HG03521 (cell line): Measurements from ENCODE around the gene ISG20L2.
"Not testable (repeated sequence)": the region's sequence is repeated elsewhere in the genome, so short reads cannot be mapped to it uniquely, and the experiment has no call there.

Experiments
- ATAC-seq: cut with Tn5 transposase; IDR thresholded peaks from one replicate; pipeline ENCODE4 v1.9.1; 2021; ENCODE audit warnings: mild to moderate bottlenecking, moderate library complexity; ENCODE audit not compliant: unreplicated experiment

Gene ISG20L2

GRCh38 chr1:156728599-156729462, at the start of gene ISG20L2:
TSS of gene ISG20L2 (minus strand) at chr1:156728766. CDS start at chr1:156727652, 1,114 bp downstream.
- peak; percentile 90 for ATAC-seq

- no peak for ATAC-seq
These were observed 49.0 kb upstream of the ISG20L2 start for GRCh38 chr1:156777573-156777972.

GRCh38 chr1:156776942-156777341, 48.4 kb upstream of the ISG20L2 start:
- ATAC-seq: no peak

- no peak for ATAC-seq
These were observed 47.2 kb upstream of the ISG20L2 start for GRCh38 chr1:156775799-156776198.

- no peak for ATAC-seq
These were observed 45.0 kb upstream of the ISG20L2 start for GRCh38 chr1:156773607-156774006.

- no peak for ATAC-seq
These were observed 44.3 kb upstream of the ISG20L2 start for GRCh38 chr1:156772728-156773497.

- no peak for ATAC-seq
These were observed 43.7 kb upstream of the ISG20L2 start for GRCh38 chr1:156772222-156772621.

GRCh38 chr1:156768610-156769295, 40.2 kb upstream of the ISG20L2 start:
- no peak for ATAC-seq

- ATAC-seq: no peak
These were observed 39.5 kb upstream of the ISG20L2 start for GRCh38 chr1:156767879-156768604.

GRCh38 chr1:156767101-156767878, 38.7 kb upstream of the ISG20L2 start, which contains the start of gene PRCC:
TSS of gene PRCC (plus strand) at chr1:156767535. CDS start at chr1:156767772, 237 bp downstream.
- peak; percentile 95 for ATAC-seq

- peak; percentile 5 for ATAC-seq
These were observed 37.9 kb upstream of the ISG20L2 start for GRCh38 chr1:156766298-156767100.

- no peak for ATAC-seq
These were observed 37.1 kb upstream of the ISG20L2 start for GRCh38 chr1:156765666-156766065.

- ATAC-seq: not testable (repeated sequence)
These were observed 36.6 kb upstream of the ISG20L2 start for GRCh38 chr1:156765136-156765535.

- ATAC-seq: no peak
These were observed 32.2 kb upstream of the ISG20L2 start for GRCh38 chr1:156760796-156761104.

- ATAC-seq: no peak
These were observed 31.7 kb upstream of the ISG20L2 start for GRCh38 chr1:156760092-156760795.

GRCh38 chr1:156757572-156758253, 29.1 kb upstream of the ISG20L2 start:
- not testable (repeated sequence) for ATAC-seq

GRCh38 chr1:156756355-156756754, 27.8 kb upstream of the ISG20L2 start:
- no peak for ATAC-seq

- no peak for ATAC-seq
These were observed 27.0 kb upstream of the ISG20L2 start for GRCh38 chr1:156755527-156755950.
